22Rv1 (cell line): ENCODE results near the gene CRYBB1.
"Not testable (repeated sequence)": the region's sequence is repeated elsewhere in the genome, so short reads cannot be mapped to it uniquely, and the experiment has no call there.

Source experiments
- H3K27ac ChIP-seq: fragments of 450-650 bp; 2 replicates; pipeline ENCODE4 v1.5.1; 2017
- ZFX ChIP-seq: fragments of 450-650 bp; IDR thresholded peaks from 2 replicates; pipeline ENCODE4 v1.6.1; 2017; ENCODE audit warnings: antibody characterized with exemption, borderline replicate concordance
- TF ChIP-seq, protein P1 (sequence below): fragments of 450-650 bp; IDR thresholded peaks from 2 replicates; pipeline ENCODE4 v1.5.1; 2017; ENCODE audit warnings: mild to moderate bottlenecking

CRYBB1 gene

DNA sequence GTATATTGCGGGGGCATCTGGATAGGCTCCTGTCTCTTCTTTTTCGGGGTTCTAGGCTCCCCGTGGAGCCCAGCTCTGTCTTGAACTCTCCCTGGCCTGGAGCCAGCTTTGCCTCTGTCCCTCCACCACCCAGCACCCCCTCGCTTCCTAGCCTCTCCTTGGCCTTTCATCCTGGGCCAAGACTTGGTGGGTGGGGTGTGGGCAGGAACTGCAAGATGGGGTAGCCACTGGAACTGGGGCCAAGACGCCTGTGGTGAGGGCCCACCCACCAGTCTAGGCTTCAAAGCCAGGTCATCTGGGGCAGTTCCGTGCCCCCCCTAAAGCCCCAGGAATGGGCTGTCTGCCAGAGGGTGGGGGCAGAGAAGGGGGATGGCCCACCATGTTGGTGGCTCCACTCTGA lies 1.7 kb upstream of the CRYBB1 start:
- no peak overlapping the region for H3K27ac ChIP-seq
- TF ChIP-seq, protein P1, sequence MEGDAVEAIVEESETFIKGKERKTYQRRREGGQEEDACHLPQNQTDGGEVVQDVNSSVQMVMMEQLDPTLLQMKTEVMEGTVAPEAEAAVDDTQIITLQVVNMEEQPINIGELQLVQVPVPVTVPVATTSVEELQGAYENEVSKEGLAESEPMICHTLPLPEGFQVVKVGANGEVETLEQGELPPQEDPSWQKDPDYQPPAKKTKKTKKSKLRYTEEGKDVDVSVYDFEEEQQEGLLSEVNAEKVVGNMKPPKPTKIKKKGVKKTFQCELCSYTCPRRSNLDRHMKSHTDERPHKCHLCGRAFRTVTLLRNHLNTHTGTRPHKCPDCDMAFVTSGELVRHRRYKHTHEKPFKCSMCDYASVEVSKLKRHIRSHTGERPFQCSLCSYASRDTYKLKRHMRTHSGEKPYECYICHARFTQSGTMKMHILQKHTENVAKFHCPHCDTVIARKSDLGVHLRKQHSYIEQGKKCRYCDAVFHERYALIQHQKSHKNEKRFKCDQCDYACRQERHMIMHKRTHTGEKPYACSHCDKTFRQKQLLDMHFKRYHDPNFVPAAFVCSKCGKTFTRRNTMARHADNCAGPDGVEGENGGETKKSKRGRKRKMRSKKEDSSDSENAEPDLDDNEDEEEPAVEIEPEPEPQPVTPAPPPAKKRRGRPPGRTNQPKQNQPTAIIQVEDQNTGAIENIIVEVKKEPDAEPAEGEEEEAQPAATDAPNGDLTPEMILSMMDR, result no peak
- no peak for TF ChIP-seq ZFX

DNA sequence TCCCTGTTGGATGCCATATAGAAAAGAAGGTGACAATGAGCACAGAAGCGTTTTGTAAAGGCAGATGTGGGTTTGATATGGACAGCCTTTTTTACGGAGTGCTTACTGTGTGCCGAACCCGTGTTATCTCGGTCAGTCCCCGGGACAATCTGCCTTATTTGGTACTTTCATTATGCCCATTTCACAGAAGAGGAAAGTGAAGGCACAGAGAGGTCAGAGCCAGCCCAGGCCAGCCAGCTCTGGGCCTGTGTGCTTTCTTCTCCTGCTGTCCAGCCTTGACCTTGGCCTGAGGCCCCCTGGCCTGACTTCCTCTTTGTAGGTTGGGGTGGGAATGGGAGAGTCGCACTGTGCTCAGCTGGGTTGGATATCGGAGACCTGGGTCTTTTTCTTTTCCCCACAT lies 628 bp upstream of the CRYBB1 start:
- TF ChIP-seq, protein P1, result no peak
- TF ChIP-seq ZFX, result no peak
- H3K27ac ChIP-seq, result no peak overlapping the region

DNA sequence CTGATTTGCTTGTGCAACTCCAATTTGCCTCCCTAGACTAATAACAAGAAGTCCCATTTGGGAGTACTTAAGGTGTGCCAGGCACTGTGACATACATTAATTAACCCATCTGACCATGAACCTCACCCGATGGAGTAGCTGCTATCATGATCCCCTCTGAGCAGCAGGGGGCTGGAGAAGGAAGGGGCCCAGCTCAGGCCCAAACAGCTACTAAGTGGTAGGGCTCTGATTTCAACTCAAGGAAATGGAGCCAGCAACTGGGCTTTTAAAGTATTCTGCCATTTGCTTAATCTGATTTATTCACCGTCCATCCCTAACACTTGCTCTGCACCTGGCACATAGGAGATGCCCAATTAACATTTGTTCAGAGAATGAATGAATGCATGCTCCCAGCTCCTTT lies 1.2 kb downstream of the CRYBB1 start:
- H3K27ac ChIP-seq, result no peak overlapping the region

DNA sequence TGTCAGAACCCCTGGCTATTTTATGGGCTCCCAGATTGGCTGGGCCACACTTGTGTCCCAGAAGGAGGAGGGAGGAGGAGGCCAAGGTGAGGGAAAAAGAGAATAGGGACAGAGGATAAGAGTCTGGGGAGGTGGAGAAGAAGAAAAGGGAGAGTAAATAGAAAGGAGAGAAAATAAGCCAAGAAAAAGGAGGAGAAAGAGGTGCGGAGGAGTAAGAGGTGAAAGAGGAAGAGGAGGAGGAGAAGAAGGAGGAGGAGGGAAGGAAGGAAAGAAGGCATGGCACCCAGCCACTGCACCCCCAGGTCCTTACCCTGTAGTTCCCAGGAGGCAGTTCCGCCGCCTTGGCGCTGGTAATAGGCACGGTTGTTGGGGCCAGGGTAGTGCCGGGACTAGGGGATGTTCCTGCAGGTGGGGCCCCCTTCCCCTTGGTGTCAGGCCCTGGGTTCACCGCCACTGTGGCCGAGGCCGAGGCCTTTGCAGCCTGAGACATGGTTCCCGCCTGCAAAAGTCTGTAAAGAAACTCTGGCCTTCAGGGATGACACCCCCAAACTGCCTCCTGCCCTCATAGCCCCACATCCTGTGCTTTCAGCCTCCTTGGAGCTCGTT lies 1.9 kb downstream of the CRYBB1 start:
- no peak overlapping the region for H3K27ac ChIP-seq
- TF ChIP-seq, protein P1, result no peak
- TF ChIP-seq ZFX, result no peak

More for the DNA sequence above, 1.2 kb downstream of the CRYBB1 start:
- TF ChIP-seq, protein P1, result no peak
- no peak for TF ChIP-seq ZFX

DNA sequence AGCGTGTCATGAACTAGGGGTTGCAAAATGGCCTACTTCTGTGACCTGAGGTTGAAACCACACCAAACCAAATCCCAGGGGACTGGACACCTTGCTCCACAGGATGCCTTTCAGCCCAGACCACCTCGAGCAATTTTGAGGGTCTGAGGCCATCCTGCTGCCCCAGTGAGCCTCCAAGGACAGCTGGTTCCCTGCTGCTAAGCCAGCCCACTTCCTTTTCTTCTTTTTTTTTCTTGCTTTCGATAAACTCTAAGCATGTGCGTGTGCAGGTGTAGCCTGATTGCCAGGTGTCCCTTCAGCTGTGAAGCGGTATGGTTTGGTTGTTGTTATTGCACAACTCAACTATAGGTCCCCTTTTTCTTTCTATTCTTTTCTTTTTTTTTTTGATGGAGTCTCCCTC lies 2.7 kb downstream of the CRYBB1 start:
- H3K27ac ChIP-seq, result no peak overlapping the region
- TF ChIP-seq, protein P1, result no peak
- TF ChIP-seq ZFX, result no peak

DNA sequence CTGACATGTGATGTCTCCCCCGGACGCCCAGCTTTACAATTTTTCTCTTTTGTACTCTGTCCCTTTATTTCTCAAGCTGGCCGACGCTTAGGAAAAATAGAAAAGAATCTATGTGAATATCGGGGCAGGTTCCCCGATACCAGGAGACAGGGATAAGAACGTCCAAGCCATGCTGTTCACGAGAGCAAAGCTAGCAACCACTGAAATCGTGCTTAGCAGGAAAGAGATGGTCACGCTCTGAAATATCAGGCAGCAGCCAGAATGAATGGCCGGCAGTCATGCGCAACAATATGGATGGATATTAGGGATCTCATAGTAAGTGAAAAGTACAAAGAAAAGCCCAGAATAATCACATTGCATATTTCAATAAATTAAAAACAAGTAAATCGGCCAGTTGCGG lies 3.5 kb downstream of the CRYBB1 start:
- TF ChIP-seq, protein P1, result no peak
- no peak for TF ChIP-seq ZFX
- H3K27ac ChIP-seq, result no peak overlapping the region

DNA sequence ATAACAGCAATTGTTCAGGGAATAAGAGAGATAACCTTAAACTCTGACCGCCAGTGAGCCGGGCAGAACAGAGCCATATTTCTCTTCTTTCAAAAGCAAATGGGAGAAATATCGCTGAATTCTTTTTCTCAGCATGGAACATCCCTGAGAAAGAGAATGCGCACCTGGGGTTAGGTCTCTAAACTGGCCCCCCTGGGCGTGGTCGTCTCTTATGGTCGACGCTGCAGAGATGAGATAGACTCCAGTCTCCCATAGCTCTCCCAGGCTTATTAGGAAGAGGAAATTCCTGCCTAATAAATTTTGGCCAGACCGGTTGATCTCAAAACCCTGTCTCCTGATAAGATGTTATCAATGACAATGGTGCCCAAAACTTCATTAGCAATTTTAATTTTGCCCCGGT lies 4.1 kb downstream of the CRYBB1 start:
- H3K27ac ChIP-seq, result not testable (repeated sequence)

DNA sequence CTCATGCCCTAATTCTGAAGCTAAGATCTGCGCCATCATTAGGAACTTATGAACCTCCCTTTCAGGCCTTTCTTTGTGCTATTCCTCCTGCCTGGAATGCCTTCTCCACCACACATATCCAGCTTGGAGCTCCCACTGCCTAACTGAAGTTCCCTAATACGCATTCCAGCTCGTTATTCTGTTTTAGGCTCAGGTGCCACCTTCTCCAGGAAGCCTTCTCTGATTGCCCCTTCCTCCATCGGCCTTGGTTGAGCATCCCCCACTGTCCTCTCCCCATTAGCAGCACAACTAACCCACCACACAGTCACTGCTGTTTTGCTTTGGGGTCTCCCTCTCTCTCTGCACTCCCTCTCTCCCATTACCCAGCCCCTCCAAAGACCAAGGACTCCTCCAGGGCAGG lies 5.2 kb downstream of the CRYBB1 start:
- no peak overlapping the region for H3K27ac ChIP-seq
- TF ChIP-seq, protein P1, result no peak
- no peak for TF ChIP-seq ZFX
